PC-3 (cell line): ENCODE measurements around the gene TKT.
A peak's percentile ranks its signal among the peaks of the same experiment; 100 is the strongest.

ENCODE experiments used
- CTCF ChIP-seq: fragments of 300-600 bp; sonication (generic); conservative IDR thresholded peaks from 2 replicates; pipeline ENCODE4 v1.5.1; 2017; ENCODE audit warnings: antibody characterized with exemption, low read depth, mild to moderate bottlenecking, low read length
- EZH2 ChIP-seq: fragments of 300-600 bp; sonication (generic); IDR thresholded peaks from one replicate; pipeline ENCODE4 v1.6.1; 2017; ENCODE audit warnings: antibody characterized with exemption, mild to moderate bottlenecking, low read length; ENCODE audit not compliant: unreplicated experiment
- EZH2phosphoT487 ChIP-seq: fragments of 300-600 bp; sonication (generic); IDR thresholded peaks from 2 replicates; pipeline ENCODE4 v1.6.1; 2018; ENCODE audit warnings: mild to moderate bottlenecking, antibody characterized with exemption, low read length, borderline replicate concordance

DNA sequence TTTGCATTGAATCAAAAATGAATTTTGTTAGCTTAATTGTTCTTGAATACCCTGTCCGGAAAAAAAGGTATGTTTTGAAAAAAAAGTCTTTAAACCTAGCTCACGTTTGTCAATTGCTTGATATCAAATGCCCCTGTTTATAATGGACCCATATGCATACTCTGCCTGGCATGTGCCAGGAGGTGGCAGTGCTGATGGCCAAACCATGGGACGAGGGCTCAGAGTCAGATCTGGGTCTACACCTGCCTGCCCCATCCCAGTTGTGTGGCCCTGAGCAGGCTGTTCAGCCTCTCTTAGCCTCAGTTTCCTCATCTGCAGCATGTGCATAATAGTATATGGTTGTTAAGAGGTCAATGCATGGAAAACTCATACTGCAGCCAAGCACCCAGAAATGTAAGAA is 56.0 kb downstream of the TKT start:
- TF ChIP-seq CTCF = peak; percentile 57
- TF ChIP-seq EZH2 = no peak
- TF ChIP-seq EZH2phosphoT487 = no peak
